Activated T-cell treated with anti-CD3 and anti-CD28 coated beads, Interleukin-2, amount 50 U/mL, for 4 hours (primary cell): ENCODE data around the gene USP6. TPM values are rescaled to one million over a fixed set of nuclear protein-coding genes. Genes with fewer than 3 reads are reported as not detected.
"Not testable (repeated sequence)": the region's sequence is repeated elsewhere in the genome, so short reads cannot be mapped to it uniquely, and the experiment has no call there.

Source experiments
- ATAC-seq, 2 donors: fragments of 200-7000 bp; cut with Tn5 transposase; one replicate each; pipeline ENCODE4 v1.10.0; 2021
- DNase-seq: peaks from one replicate; pipeline ENCODE4 v3.0.0-alpha.2; 2020
- H3K27me3 Mint-ChIP-seq: one replicate; pipeline ENCODE4 v1.8.0; 2021; ENCODE audit warnings: low read depth, mixed read lengths
- H3K36me3 Mint-ChIP-seq: one replicate; pipeline ENCODE4 v1.8.0; 2022; ENCODE audit warnings: mixed read lengths; ENCODE audit not compliant: insufficient read depth
- H3K4me1 Mint-ChIP-seq: one replicate; pipeline ENCODE4 v1.8.0; 2021; ENCODE audit warnings: low read depth, mixed read lengths
- H3K4me3 Mint-ChIP-seq: one replicate; pipeline ENCODE4 v1.8.0; 2021; ENCODE audit warnings: mild to moderate bottlenecking, moderate library complexity, mixed read lengths
- H3K9me3 Mint-ChIP-seq: one replicate; pipeline ENCODE4 v1.8.0; 2021; ENCODE audit warnings: mixed read lengths
- total RNA-seq, 3 donors: library from RNA; stranded (reverse); gene quantifications; one replicate each; pipeline ENCODE4 v1.2.1, GENCODE V29; 2021

The USP6 gene
- total RNA-seq, 3 donors from 2014 or later: 0.08 to 0.23 TPM; not detected in 1

DNA sequence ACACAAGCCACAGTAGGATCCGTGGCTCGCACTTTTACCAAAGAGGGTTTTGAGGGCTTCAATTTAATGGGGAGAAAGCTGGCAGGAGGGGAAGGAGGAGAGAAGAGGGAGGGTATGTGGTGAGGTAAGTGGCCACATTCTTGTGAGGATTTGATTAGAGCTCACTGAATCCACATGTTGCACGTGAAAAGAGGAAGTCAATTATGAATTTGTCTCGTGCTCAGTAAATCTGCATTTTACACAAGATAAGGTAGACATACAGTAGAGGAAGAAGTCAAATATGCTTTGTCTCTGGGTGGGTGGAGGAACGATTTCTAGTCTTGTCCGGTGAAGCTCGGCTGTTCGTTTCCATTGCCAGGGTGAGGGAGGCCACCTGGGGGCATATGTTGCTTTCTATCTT is 5.0 kb upstream of the USP6 start:
- H3K36me3 Mint-ChIP-seq: peaks cover 39% of the 10 kb centered on the region
- ATAC-seq: no peak

DNA sequence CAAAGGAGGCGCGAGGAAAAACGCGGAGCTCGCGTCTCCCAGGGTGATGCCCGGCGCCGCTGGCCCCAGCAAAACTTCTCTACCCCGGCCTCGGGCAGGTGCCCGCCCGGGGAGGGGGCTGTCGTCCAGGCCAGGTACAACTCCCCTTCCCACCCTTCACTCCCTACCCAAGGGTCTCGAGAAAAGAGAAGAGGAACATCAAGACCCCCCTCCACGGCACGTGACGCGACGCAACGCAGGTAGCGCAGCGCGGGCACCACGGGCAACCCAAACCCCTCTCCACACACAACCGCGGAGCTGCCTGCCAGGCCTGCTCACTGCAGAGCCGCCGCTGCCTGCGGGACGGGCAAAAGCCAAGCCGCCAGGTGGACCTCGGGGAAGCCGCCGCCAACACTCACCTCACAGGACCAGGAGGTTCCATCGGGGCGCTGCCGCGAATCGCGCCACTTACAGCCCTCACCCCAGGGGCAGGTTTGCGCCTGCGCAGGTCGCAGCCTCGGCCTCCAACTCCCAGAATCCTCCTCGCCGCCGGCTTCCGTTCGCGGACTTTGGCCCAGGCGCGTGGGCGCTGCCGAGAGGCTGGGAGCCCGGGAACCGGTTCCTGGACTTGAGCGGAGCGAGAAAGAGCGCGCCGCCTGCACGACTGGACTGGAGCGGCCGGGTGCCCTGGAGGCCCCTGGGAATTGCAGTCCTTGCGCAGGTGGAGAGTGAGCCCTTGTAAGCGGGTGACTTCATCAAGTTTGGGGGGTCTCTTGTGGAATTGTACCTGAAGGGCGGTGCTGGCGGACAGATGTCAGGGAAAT is 4.2 kb upstream of the USP6 start, which contains the start of gene ZNF232:
ZNF232 (minus strand) TSS at position 477 of the 803 bp plus-strand sequence; CDS start at position 421, 56 bp downstream.
- peaks cover 18% of the 10 kb centered on the region for H3K27me3 Mint-ChIP-seq
- peak within 1 kb of the TSS; percentile 84 for H3K4me3 Mint-ChIP-seq
- no peaks in the 10 kb centered on the region for H3K9me3 Mint-ChIP-seq
- peaks cover 20% of the 10 kb centered on the region for H3K4me1 Mint-ChIP-seq
- peaks cover 32% of the 10 kb centered on the region for H3K36me3 Mint-ChIP-seq
- DNase-seq: peak; percentile 85
- ATAC-seq: peak; percentile 95

More for the DNA sequence above, 5.0 kb upstream of the USP6 start:
- H3K4me3 Mint-ChIP-seq: peak overlapping the region; percentile 84
- DNase-seq: no peak
- H3K9me3 Mint-ChIP-seq: no peaks in the 10 kb centered on the region
- H3K4me1 Mint-ChIP-seq: peaks cover 20% of the 10 kb centered on the region
- H3K27me3 Mint-ChIP-seq: peaks cover 11% of the 10 kb centered on the region

DNA sequence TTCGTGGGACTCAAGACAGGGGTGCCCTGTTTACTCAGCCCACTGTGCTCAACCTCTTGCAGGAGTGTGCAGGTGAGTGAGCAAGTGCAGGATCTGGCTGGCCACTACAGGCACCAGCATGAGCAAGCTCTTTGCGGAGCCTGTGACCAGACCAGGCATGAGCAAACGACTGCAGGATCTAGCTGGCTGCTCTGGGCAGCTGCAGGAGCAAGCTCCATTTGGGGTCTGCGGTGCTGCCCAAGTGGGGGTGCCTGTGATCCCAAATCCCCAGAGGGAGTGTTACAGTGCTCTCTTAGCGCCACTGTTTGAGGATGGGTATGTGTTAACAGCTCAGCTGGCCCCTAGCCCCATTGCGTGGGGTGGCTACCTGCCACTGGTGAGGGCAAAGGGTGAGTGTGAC is 2.4 kb downstream of the USP6 start:
- no peaks in the 10 kb centered on the region for H3K4me1 Mint-ChIP-seq
- DNase-seq (no peak), ATAC-seq (no peak)
- H3K9me3 Mint-ChIP-seq: no peaks in the 10 kb centered on the region
- peaks cover 52% of the 10 kb centered on the region for H3K27me3 Mint-ChIP-seq
- H3K4me3 Mint-ChIP-seq: no peak overlapping the region
- peaks cover 6% of the 10 kb centered on the region for H3K36me3 Mint-ChIP-seq

DNA sequence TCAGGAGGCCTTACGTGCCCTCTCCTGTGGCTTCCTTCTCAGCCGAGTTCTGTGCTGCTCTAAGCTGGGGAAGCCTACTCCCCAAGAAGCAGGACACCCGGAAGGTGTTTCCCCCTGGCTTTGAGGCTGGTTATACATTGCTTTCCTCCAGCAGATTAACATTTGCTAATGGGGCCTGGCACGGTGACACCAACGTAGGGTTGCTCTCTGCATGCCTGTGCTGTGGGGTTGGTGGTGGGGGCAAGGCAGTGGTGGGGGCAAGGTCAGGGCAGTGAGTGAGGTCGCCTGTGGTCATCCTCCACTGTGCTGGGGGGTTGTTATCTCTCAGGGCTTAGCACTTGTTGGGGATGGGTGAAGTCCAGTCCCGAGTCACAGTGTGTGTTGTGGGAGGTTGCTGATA is 4.2 kb downstream of the USP6 start:
- Mint-ChIP-seq H3K9me3 (no peaks in the 10 kb centered on the region), H3K4me3 (no peak overlapping the region), H3K27me3 (peaks cover 60% of the 10 kb centered on the region), H3K36me3 (no peaks in the 10 kb centered on the region), H3K4me1 (no peaks in the 10 kb centered on the region)
- DNase-seq (no peak), ATAC-seq (no peak)

DNA sequence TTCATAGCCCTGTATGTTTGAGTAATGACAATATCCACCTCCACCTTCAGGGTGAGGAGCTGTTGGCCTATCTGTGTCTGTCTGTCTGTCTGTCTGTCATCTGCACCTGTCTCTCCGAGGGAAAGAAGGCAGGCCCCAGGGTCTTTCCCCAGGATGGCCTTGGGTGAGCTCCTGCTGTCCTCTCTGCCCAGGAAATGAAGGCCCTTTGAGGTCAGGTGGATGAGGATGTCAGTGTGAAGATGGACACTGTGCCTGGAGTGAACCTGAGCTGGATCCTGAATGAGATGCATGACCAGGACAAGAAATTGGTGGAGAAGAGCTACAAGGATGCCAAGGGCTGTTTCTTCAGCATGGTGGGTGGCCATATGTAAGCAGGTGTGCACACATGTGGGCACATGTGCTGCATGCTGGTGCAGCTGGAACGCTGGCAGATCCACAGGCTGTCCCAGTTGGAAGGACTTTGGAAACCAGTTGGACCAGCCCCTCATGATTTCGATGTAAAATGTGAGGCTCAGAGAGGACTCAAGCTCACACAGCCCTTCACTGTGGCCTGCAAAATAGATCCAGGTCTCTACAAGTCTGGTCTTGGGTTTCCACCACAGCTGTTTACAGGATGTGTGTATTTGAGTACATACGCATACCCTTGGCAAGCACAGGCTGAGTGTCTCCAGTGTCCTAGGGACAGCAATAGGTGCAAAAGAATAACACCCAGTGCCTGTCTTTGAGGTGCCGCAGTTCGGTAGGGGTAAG is 4.8 kb downstream of the USP6 start:
- H3K4me1 Mint-ChIP-seq, ATAC-seq, H3K36me3 Mint-ChIP-seq, H3K9me3 Mint-ChIP-seq, DNase-seq, H3K4me3 Mint-ChIP-seq: not testable (repeated sequence)
- H3K27me3 Mint-ChIP-seq: peaks cover 56% of the 10 kb centered on the region

DNA sequence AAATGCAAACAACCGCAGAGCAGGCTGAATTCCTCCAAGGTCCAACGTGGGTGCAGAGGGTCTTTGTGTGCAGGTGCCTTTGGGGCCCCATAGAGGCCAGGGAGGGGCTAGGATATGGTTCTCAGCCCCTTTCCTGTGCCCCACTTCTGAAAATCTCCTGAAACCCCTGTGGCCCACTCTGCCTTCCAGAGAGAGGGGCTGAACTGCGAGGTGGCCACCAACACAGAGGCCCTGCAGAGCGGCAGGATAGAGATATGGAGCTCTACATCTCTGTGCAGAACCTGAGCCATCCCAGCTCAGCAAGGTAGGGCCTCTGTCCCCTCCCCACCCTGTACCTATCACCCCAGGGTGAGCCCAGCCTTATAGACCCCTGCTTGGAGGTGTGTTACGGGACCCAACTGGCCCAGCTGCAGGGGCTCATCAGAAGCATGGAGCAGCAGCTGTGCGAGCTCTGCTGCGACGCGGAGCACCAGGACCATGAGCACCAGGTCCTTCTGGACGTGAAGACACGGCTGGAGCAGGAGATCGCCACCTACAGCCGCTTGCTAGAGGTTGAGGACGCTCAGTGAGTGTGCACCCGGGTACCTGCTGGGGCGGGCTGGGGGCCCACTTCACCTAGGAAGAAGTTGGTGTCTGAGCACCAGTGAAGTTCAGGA is 5.5 kb downstream of the USP6 start:
- Mint-ChIP-seq H3K4me3 (no peak overlapping the region), H3K4me1 (no peaks in the 10 kb centered on the region)
- no peak for DNase-seq

DNA sequence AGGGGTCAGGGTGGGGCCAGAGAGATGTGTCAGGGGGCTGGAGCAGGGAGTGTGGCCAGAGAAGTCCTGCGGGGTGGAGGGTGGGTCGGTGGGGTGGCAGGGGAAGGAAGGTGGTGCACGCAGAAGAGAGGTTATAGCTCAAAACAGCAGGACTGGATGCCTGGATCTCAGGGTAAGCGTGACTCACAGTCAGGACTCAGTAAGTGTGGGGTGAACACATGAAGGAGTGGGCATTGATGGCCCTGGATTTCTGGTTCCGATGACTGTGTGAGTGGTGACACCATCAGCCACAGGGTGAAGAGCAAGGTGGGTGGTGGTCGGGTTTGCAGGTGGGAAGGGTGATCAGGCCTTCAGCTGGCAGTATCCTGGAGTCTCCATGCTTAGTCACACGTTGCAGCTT is 6.2 kb downstream of the USP6 start:
- not testable (repeated sequence) for H3K4me1 Mint-ChIP-seq, H3K9me3 Mint-ChIP-seq, ATAC-seq, DNase-seq, H3K36me3 Mint-ChIP-seq, H3K4me3 Mint-ChIP-seq
- H3K27me3 Mint-ChIP-seq: peaks cover 48% of the 10 kb centered on the region

More for the DNA sequence above, 5.5 kb downstream of the USP6 start:
- peaks cover 52% of the 10 kb centered on the region for H3K27me3 Mint-ChIP-seq
- no peaks in the 10 kb centered on the region for H3K9me3 Mint-ChIP-seq
- no peaks in the 10 kb centered on the region for H3K36me3 Mint-ChIP-seq
- ATAC-seq: no peak

DNA sequence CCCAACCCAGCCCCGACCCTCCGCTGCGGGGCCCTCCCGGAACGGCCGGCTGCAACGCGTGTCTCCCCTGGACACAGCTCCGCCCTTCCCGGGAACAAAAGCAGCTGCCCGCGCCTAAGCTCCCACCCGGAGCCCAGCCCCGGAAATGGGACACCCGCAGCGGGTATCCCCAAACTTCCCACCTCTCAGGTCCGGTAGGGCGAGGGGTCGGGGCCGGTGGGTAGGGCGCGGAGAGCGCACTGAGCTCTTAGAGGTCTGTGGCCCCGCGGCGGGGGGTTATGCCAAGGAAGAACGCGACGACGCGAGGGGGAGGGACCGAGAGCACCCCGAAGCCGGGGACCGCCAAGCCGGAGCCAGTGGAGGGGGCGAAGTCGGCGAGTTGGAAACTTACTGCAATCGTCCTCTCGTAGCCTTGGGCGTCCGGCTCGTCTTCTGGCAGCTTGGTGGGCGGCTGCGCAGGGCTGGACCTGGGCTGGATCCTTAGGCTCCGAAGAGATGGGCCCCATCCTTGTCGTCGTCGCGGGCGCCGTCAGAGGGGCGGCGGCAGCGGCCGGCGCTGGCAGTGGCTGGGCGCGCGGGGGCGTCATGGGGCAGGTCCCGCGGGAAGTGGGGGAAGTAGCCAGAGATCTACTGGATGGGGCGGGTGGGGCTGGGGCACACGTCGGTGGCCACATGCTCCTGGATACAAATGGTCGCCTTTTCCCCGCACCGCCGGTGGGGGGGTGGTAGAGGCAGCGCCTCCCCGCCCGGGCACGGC is 6.9 kb downstream of the USP6 start:
- Mint-ChIP-seq H3K27me3 (peaks cover 46% of the 10 kb centered on the region), H3K4me3 (no peak overlapping the region), H3K9me3 (no peaks in the 10 kb centered on the region), H3K4me1 (no peaks in the 10 kb centered on the region), H3K36me3 (no peaks in the 10 kb centered on the region)
- DNase-seq (no peak), ATAC-seq (peak; percentile 55 to 57)

DNA sequence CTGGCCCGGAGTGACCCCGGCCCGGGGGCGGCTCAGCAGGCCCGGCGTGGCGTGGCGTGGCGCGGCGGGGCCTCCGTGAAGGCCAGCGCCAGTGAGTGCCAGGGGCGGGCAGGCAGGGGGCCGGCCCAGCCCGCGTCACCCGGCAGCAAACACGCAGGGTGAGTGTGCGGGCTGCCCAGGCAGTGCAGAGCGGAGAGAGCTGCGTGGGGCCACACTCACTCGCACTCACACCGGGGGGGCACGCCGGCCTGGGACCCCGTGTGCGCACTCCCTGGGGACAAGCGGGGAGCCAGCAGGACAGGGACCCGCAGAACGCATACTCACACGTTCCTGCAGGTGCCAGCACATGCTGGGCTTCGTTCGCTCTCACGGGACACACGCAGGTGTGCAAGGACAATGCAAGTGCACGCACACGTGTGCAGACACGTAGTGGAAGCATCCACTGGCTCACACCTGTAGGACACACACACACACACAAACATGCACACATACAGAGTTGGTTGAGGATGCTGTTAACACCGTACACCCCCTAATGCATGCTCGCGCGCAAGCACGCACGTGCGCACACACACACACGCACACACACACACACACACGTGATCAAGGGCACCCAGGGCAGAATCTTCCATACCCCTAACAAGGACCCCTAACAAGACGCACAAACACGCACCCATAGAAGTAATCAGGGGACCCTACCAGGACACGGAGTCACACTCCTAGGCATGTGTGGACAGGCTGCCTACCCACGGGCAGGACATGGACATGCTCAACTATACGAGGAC is 7.7 kb downstream of the USP6 start:
- H3K9me3 Mint-ChIP-seq: no peaks in the 10 kb centered on the region
- peaks cover 40% of the 10 kb centered on the region for H3K27me3 Mint-ChIP-seq

DNA sequence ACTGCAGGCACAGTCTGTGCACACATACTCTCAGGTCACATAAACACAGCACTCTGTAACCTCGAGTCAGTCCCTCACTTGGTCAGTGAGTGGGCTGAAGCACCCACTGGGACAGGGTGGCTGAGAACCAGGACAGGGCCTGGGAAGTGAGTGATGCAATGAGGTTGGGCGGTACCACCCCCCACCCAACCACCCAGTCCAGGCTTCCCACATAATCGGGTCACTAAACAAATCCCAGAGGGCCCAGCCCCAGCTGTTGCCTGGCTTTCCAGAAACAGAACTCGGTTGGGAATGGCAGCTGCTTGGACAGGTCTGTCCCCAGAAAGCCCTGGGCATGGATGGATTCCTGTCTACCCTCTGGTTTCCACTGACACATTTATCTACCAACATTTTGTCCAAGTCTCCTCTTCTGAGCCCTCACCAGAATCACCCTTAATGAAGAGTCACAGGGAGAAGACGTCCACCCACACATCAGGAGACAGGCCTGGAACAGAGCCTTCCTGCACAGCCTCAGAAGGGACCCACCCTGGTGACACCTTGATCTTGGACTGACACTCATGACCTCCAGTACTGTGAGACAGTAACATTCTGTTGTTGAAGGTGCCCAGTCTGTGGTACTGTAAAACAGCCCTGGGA is 8.4 kb downstream of the USP6 start:
- H3K36me3 Mint-ChIP-seq: not testable (repeated sequence)

More for the DNA sequence above, 7.7 kb downstream of the USP6 start:
- peak in 1 of 2 donors; percentile 44 for ATAC-seq
- DNase-seq: no peak
- no peaks in the 10 kb centered on the region for H3K36me3 Mint-ChIP-seq
- no peak overlapping the region for H3K4me3 Mint-ChIP-seq
- no peaks in the 10 kb centered on the region for H3K4me1 Mint-ChIP-seq

DNA sequence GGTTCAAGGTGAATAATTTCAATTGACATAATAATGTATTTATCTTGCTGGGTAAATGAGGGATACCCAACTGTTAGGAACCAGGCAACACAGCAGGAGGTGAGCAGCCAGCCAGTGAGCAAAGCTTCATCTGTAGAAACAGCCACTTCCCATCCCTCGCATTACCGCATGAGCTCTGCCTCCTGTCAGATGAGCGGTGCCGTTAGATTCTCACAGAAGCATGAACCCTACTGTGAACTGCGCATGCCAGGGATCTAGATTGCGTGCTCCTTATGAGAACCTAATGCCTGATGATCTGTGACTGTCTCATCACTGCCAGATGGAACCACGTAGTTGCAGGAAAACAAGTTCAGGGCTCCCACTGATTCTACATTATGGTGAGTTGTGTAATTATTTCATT is 9.1 kb downstream of the USP6 start:
- not testable (repeated sequence) for H3K4me1 Mint-ChIP-seq, H3K9me3 Mint-ChIP-seq, H3K36me3 Mint-ChIP-seq, H3K4me3 Mint-ChIP-seq, ATAC-seq, DNase-seq
- peaks cover 37% of the 10 kb centered on the region for H3K27me3 Mint-ChIP-seq

More for the DNA sequence above, 8.4 kb downstream of the USP6 start:
- not testable (repeated sequence) for ATAC-seq, H3K4me3 Mint-ChIP-seq, DNase-seq, H3K4me1 Mint-ChIP-seq, H3K9me3 Mint-ChIP-seq
- H3K27me3 Mint-ChIP-seq: peaks cover 37% of the 10 kb centered on the region

DNA sequence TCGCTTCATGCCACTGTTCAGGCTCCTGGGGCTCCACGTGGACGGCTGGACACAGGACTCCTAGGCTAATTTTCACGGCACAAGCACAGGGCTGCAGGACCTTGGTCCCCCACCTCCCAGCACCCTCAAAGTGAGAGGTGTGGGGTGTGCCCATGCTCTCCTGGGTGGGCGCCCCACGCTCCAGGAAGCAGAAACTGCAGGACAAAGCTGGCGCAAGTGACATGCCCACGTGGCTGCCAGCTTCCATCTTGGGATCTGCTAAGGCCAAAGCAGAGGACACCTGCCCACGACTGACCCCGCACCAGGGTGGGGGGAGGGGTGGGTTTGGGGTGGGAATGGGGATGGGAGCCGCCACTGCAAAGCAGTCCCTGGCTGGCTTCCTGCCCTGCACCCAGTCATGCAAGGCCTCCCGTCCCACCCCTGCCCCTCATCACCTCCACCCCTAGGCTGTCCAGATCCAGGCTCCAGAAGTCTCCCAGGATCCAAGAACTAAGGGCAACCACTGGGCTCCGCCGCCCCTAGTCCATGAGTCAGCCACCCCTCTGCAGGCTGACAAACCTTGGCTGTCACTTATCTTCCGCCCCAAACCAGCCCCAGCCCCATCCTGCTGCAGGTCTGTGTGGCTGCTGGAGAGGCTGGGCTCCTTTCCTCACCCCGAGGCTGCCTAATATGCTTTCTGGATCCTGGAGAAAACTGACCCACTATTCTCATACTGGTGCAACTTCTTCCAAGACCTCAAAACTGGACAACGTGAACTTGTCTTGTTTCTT is 11.1 kb downstream of the USP6 start:
- DNase-seq (no peak), ATAC-seq (no peak)
- no peaks in the 10 kb centered on the region for H3K9me3 Mint-ChIP-seq
- H3K4me3 Mint-ChIP-seq: no peak overlapping the region
- H3K36me3 Mint-ChIP-seq: no peaks in the 10 kb centered on the region
- H3K27me3 Mint-ChIP-seq: peaks cover 26% of the 10 kb centered on the region
- H3K4me1 Mint-ChIP-seq: no peaks in the 10 kb centered on the region
